ENCODE data around the gene ZNF555. TPM values are rescaled to one million over a fixed set of nuclear protein-coding genes. Genes with fewer than 3 reads are reported as not detected.

Gene ZNF555
- total RNA-seq, 4 donors from 2014 or later, result 1.9 to 5.5 (median 2.7) TPM

GRCh38 chr19:2827840-2828489 is 13.3 kb upstream of the ZNF555 start:
- Histone ChIP-seq H3K27ac (no peak overlapping the region), H3K27me3 (no peaks in the 10 kb centered on the region), H3K36me3 (peaks cover 7 to 50% of the 10 kb centered on the region in 2 donors), H3K9me3 (peaks cover 1 to 11% (median 3%) of the 10 kb centered on the region in 3 donors), H3K4me1 (no peaks in the 10 kb centered on the region), H3K4me3 (no peak overlapping the region)
- TF ChIP-seq POLR2A (IDR thresholded peaks at IDR 0.05), result no peak
- TF ChIP-seq CTCF (IDR thresholded peaks at IDR 0.05 in 4 of 5, conservative IDR thresholded peaks at IDR 0.05 in 1 of 5), result no peak
- ATAC-seq (no peak), DNase-seq (no peak)
- in situ Hi-C loops (cut with MboI; ENCODE audit: low sequenced_read_pairs in 4 of 4) (loop anchor here in 1 of 4 donors (10.0 kb wide), 1 partner anchor 47 kb away; no protein-coding TSS in a partner anchor), intact Hi-C loops (cut with DNase I; ENCODE audit: low total_unique reads) (no loop called here)

DNA sequence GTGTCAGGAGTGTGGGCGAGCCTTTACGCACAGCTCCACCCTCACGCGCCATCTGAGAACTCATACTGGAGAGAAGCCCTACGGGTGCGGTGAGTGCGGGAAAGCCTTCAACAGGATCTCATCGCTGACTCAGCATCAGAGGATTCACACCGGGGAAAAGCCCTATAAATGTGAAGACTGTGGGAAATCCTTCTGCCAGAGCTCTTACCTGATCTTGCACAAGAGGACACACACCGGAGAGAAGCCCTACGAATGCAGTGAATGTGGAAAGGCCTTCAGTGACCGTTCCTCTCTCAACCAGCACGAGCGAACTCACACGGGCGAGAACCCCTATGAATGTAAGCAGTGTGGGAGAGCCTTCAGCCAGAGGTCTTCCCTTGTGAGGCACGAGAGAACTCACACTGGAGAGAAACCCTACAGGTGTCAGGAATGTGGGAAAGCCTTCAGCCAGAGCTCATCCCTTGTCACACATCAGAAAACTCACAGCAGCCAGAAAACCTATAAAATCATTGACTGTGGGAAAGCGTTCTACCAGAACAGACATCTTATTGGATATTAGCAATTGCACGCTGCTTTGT is 6.9 kb upstream of the ZNF555 start:
- TF ChIP-seq POLR2A (IDR thresholded peaks at IDR 0.05), result no peak
- no peak for TF ChIP-seq CTCF (IDR thresholded peaks at IDR 0.05 in 4 of 5, conservative IDR thresholded peaks at IDR 0.05 in 1 of 5)

DNA sequence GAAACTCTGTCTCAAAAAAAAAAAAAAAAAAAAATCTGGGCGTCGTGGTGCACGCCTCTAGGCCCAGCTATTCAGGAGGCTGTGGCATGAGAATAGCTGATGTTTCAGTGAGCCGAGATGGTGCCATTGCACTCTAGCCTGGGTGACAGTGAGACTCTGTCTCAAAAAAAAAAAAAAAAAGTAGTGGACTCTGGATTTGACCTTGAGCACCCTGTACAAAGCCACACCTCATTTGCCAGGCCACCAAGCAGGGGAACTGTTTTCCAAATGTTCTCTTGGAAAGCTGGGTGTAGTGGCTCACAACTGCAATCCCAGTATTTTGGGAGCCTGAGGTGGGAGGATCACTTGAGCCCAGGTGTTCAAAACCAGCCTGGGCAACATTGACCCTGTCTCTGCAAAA is 3.8 kb upstream of the ZNF555 start:
- Histone ChIP-seq H3K27me3 (no peaks in the 10 kb centered on the region), H3K36me3 (peaks cover 17 to 32% of the 10 kb centered on the region in 2 donors), H3K27ac (no peak overlapping the region), H3K4me1 (peaks cover 5 to 9% of the 10 kb centered on the region in 2 donors), H3K9me3 (peaks cover 18 to 33% (median 27%) of the 10 kb centered on the region in 3 donors), H3K4me3 (no peak overlapping the region)
- no peak for TF ChIP-seq CTCF (IDR thresholded peaks at IDR 0.05 in 4 of 5, conservative IDR thresholded peaks at IDR 0.05 in 1 of 5)
- no peak for TF ChIP-seq POLR2A (IDR thresholded peaks at IDR 0.05)
- DNase-seq (no peak), ATAC-seq (no peak)
- in situ Hi-C loops (cut with MboI; ENCODE audit: low sequenced_read_pairs in 4 of 4) (no loop called here), intact Hi-C loops (cut with DNase I; ENCODE audit: low total_unique reads) (no loop called here)

More for the DNA sequence above, 6.9 kb upstream of the ZNF555 start:
- no peak overlapping the region for H3K27ac ChIP-seq
- peaks cover 18 to 40% (median 27%) of the 10 kb centered on the region in 3 donors for H3K9me3 ChIP-seq
- in situ Hi-C loops (cut with MboI; ENCODE audit: low sequenced_read_pairs in 4 of 4), result no loop called here
- H3K4me3 ChIP-seq, result peak overlapping the region in 1 of 4 donors; percentile 11
- no peak for DNase-seq
- H3K4me1 ChIP-seq, result no peaks in the 10 kb centered on the region
- ATAC-seq, result no peak
- no peaks in the 10 kb centered on the region for H3K27me3 ChIP-seq
- intact Hi-C loops (cut with DNase I; ENCODE audit: low total_unique reads), result no loop called here
- peaks cover 18 to 48% of the 10 kb centered on the region in 2 donors for H3K36me3 ChIP-seq

DNA sequence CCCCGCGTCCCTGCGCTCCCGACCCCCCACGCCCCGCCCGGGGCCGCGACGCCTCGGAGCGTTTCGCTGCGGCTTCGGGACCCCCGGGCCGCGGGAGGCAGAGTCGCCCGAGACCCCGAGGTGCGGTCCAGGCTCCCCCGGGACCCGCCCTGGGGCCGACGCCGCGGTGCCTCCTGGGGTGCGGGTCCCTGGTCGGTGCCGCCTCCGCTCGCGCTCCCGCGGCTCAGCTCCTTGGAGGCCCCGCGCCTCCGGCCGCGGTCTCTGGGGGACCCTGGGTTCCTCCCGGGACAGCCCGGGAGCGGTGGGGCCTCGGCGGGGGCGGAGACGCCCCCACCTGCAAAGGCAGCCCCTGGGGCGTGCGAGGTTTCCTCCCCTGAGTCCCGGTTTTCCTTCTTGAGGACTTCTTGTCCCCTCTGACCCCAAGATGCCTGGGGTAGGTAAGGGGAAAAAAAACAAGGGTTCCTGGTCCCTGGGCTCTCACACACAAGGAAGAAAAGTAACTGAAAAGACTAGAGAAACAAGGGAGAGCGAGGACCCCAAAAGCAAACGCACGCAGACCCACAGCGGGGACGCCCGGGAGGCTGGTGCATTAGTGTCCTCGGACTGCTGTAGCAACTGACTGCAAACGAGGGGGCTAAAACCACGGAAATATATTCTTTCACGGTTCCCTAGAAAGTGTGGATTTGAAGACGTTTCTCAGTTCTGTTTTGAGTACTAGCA is 740 bp downstream of the ZNF555 start:
- no peaks in the 10 kb centered on the region for H3K36me3 ChIP-seq
- peak overlapping the region; percentile 69 to 85 (median 74) for H3K4me3 ChIP-seq
- DNase-seq (no peak), ATAC-seq (no peak)
- TF ChIP-seq CTCF (IDR thresholded peaks at IDR 0.05 in 4 of 5, conservative IDR thresholded peaks at IDR 0.05 in 1 of 5) (no peak), POLR2A (IDR thresholded peaks at IDR 0.05) (no peak)
- intact Hi-C loops (cut with DNase I; ENCODE audit: low total_unique reads), result loop anchor here (1.0 to 2.0 kb wide), 2 partner anchors 23 to 109 kb away; partner anchors contain the start of gene ZNF554
- no peaks in the 10 kb centered on the region for H3K27me3 ChIP-seq
- H3K4me1 ChIP-seq, result peaks cover 16 to 27% of the 10 kb centered on the region in 2 donors
- H3K9me3 ChIP-seq, result no peaks in the 10 kb centered on the region
- in situ Hi-C loops (cut with MboI; ENCODE audit: low sequenced_read_pairs in 4 of 4), result no loop called here
- H3K27ac ChIP-seq, result peak overlapping the region; percentile 80 to 92 (median 86)
